ENCODE data around the gene ABCB1.

DNA sequence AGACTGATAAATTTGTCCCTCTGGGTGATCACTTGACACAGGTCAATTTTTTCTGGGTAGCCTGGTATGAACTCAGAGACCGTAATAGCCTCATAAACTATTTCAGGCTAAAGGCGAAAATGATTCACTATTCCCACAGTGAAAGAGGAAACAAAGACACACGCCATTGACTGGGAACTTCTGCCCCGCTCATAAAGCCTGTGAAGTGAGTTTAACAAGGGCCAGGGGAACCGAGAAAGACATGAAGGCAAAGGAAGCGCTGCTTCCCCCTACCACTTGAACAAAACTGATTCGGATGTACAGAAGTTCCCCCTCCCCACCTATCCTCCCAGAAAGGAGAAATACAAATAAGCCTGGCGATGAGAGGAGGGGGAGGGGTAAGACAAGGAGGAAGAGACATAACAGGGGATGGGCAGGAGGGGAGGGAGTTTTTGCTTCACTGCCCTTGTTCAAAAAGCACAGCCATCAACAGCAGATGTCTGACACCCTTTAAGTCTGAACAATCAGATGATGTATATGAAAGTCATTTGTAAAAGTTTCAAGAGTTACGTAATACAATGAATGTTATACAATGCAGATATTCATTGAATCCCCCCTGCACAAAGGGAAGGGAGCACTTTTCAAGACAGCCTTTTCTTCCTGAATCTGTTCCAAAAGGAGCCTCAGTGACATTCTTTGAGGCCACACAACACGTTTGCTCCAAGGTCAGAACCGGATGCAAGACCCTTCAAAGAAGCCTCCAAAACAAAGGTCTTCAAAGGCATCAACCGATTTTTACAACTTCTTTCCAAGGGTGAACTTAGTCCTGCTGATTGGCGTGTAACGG, 125.9 kb downstream of the ABCB1 start:
- TF ChIP-seq, protein P1, sequence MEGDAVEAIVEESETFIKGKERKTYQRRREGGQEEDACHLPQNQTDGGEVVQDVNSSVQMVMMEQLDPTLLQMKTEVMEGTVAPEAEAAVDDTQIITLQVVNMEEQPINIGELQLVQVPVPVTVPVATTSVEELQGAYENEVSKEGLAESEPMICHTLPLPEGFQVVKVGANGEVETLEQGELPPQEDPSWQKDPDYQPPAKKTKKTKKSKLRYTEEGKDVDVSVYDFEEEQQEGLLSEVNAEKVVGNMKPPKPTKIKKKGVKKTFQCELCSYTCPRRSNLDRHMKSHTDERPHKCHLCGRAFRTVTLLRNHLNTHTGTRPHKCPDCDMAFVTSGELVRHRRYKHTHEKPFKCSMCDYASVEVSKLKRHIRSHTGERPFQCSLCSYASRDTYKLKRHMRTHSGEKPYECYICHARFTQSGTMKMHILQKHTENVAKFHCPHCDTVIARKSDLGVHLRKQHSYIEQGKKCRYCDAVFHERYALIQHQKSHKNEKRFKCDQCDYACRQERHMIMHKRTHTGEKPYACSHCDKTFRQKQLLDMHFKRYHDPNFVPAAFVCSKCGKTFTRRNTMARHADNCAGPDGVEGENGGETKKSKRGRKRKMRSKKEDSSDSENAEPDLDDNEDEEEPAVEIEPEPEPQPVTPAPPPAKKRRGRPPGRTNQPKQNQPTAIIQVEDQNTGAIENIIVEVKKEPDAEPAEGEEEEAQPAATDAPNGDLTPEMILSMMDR (IDR thresholded peaks at IDR 0.05), result no peak
- no peak for TF ChIP-seq POLR2A (IDR thresholded peaks at IDR 0.05)
- no peak for TF ChIP-seq EP300 (IDR thresholded peaks at IDR 0.05)
